ENCODE data around the gene TMEM205.

DNA sequence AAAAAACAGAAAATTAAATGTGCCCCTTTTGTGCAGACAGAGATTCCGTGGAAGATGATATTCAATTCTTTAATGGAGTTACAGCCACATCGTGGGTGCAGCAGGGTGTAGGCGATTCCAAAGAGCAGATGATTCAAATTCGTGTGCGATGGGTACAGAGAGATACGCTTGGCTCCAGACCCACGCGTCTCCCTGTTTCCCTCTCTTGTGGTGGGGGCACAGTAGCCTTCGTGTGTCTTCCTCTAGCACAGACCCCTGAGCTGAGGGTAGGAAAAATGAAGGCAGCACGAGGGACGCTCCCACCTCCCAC, 45.3 kb downstream of the TMEM205 start:
- TF ChIP-seq, protein P1, sequence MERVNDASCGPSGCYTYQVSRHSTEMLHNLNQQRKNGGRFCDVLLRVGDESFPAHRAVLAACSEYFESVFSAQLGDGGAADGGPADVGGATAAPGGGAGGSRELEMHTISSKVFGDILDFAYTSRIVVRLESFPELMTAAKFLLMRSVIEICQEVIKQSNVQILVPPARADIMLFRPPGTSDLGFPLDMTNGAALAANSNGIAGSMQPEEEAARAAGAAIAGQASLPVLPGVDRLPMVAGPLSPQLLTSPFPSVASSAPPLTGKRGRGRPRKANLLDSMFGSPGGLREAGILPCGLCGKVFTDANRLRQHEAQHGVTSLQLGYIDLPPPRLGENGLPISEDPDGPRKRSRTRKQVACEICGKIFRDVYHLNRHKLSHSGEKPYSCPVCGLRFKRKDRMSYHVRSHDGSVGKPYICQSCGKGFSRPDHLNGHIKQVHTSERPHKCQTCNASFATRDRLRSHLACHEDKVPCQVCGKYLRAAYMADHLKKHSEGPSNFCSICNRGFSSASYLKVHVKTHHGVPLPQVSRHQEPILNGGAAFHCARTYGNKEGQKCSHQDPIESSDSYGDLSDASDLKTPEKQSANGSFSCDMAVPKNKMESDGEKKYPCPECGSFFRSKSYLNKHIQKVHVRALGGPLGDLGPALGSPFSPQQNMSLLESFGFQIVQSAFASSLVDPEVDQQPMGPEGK (CRISPR knock-in tag; IDR thresholded peaks at IDR 0.05; ENCODE audit: borderline replicate concordance): no peak
- TF ChIP-seq ZFP30 (CRISPR knock-in tag; IDR thresholded peaks at IDR 0.05) (no peak), CSDC2 (CRISPR knock-in tag; IDR thresholded peaks at IDR 0.05) (no peak), CREB5 (CRISPR knock-in tag; IDR thresholded peaks at IDR 0.05; ENCODE audit: low read depth) (no peak), SNAI2 (CRISPR knock-in tag; IDR thresholded peaks at IDR 0.05) (no peak), TOX (CRISPR knock-in tag; IDR thresholded peaks at IDR 0.05; ENCODE audit: borderline replicate concordance) (no peak), ARNTL (CRISPR knock-in tag; IDR thresholded peaks at IDR 0.05; ENCODE audit: borderline replicate concordance, low read depth) (no peak), ZC3H10 (CRISPR knock-in tag; IDR thresholded peaks at IDR 0.05) (no peak), BACH2 (CRISPR knock-in tag; IDR thresholded peaks at IDR 0.05; ENCODE audit: borderline replicate concordance) (no peak), OSR1 (CRISPR knock-in tag; IDR thresholded peaks at IDR 0.05) (no peak), ZNF8 (CRISPR knock-in tag; IDR thresholded peaks at IDR 0.05) (no peak), RARB (CRISPR knock-in tag; IDR thresholded peaks at IDR 0.05) (no peak), ESRRG (CRISPR knock-in tag; IDR thresholded peaks at IDR 0.05) (no peak)
- TF ChIP-seq, protein P2, sequence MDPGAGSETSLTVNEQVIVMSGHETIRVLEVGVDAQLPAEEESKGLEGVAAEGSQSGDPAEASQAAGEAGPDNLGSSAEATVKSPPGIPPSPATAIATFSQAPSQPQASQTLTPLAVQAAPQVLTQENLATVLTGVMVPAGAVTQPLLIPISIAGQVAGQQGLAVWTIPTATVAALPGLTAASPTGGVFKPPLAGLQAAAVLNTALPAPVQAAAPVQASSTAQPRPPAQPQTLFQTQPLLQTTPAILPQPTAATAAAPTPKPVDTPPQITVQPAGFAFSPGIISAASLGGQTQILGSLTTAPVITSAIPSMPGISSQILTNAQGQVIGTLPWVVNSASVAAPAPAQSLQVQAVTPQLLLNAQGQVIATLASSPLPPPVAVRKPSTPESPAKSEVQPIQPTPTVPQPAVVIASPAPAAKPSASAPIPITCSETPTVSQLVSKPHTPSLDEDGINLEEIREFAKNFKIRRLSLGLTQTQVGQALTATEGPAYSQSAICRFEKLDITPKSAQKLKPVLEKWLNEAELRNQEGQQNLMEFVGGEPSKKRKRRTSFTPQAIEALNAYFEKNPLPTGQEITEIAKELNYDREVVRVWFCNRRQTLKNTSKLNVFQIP (CRISPR knock-in tag; IDR thresholded peaks at IDR 0.05; ENCODE audit: borderline replicate concordance, low read depth): no peak
